VCaP (cell line): ENCODE data around the gene ATXN1.

Experiments
- H3K27ac ChIP-seq: fragments of 450-650 bp; 2 replicates; pipeline ENCODE4 v1.5.1; 2017
- TF ChIP-seq, protein P1 (sequence below): fragments of 450-650 bp; conservative IDR thresholded peaks from 2 replicates; pipeline ENCODE4 v1.5.1; 2017; ENCODE audit warnings: mild to moderate bottlenecking, moderate library complexity

ATXN1 gene

GRCh38 chr6:16539086-16539931, 222.0 kb downstream of the ATXN1 start:
- no peak overlapping the region for H3K27ac ChIP-seq
- TF ChIP-seq, protein P1, sequence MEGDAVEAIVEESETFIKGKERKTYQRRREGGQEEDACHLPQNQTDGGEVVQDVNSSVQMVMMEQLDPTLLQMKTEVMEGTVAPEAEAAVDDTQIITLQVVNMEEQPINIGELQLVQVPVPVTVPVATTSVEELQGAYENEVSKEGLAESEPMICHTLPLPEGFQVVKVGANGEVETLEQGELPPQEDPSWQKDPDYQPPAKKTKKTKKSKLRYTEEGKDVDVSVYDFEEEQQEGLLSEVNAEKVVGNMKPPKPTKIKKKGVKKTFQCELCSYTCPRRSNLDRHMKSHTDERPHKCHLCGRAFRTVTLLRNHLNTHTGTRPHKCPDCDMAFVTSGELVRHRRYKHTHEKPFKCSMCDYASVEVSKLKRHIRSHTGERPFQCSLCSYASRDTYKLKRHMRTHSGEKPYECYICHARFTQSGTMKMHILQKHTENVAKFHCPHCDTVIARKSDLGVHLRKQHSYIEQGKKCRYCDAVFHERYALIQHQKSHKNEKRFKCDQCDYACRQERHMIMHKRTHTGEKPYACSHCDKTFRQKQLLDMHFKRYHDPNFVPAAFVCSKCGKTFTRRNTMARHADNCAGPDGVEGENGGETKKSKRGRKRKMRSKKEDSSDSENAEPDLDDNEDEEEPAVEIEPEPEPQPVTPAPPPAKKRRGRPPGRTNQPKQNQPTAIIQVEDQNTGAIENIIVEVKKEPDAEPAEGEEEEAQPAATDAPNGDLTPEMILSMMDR, result no peak

- TF ChIP-seq, protein P1, result no peak
- H3K27ac ChIP-seq, result no peak overlapping the region
Observed at GRCh38 chr6:16535564-16535963, 225.7 kb downstream of the ATXN1 start.

DNA sequence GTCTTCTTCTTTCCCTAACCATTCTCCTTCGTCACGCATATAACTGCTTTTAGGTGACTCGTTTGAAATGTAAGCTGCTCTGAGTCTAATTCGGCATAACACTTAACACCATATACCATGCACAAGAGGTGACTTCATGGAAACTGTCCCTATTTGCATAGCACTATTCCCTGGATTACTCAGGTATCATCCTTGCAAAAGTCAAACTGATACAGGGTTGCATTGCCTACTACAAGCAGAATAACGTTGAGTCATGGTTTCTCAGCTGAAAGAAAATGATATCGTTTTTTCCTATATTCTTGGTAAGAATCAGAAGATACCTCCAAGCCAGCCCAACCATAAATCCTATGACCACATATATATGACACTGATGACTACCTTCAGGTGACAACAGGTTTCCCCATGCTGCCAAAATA, 227.5 kb downstream of the ATXN1 start:
- TF ChIP-seq, protein P1, result no peak
- no peak overlapping the region for H3K27ac ChIP-seq

DNA sequence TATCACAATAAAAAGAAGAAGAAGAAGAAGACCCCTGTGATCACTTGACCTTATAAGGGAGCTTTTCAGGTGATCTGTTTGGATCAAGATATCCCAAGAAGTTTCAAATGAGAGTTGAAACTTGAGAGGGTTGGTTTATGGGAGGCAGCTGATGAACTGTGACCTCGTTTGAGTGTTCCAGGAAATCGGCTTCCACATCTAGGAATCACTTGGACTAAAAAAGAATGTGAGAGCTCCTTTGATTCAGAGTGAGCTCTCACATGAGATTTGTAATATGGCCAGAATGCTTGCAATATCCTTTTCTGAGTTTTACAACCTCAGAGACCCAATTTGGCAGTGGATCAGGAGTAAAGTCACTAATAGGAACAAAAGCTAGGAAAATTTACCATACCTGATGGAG, 228.1 kb downstream of the ATXN1 start:
- TF ChIP-seq, protein P1, result no peak
- no peak overlapping the region for H3K27ac ChIP-seq

DNA sequence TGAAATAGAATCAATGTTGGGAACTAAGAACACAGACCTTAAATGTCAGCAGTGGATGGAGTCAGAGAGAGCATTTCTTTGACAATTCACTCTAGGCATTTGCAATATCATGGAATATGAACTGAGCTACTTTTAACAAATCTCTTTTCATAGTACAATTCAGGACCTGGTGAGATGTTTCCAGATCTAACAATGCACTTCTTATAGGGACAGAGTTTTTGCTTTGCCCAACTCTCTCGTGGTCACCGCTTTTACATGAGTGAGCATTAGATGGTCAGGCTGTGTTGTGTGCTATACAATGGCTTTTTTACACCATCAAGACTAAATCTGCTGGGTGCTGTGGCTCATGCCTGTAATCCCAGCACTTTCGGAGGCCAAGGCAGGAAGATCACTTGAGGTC, 233.6 kb downstream of the ATXN1 start:
- TF ChIP-seq, protein P1, result no peak
- no peak overlapping the region for H3K27ac ChIP-seq

- no peak overlapping the region for H3K27ac ChIP-seq
- TF ChIP-seq, protein P1, result no peak
Observed at GRCh38 chr6:16524380-16524707, 236.9 kb downstream of the ATXN1 start.

GRCh38 chr6:16523606-16524379, 237.5 kb downstream of the ATXN1 start:
- TF ChIP-seq, protein P1, result no peak
- H3K27ac ChIP-seq, result no peak overlapping the region
